Cardiac fibroblast (primary cell): ENCODE results near the gene EPHB1.

Experiments used
- DNase-seq, 2 donors: peaks; one replicate each; pipeline versions ENCODE4 v3.0.0 to v3.0.0-alpha.2; 2010; ENCODE audit warnings: low read depth in 2 of 2
- H3K4me3 ChIP-seq, 2 donors: replicated peaks in 1 of 2; 1 replicate in 1 of 2; 2 replicates in 1 of 2; pipeline ENCODE4 v1.5.1; 2011; ENCODE audit warnings: low read depth in 2 of 2, low read length in 2 of 2, mild to moderate bottlenecking in 2 of 2, moderate library complexity in 1 of 2
- CTCF ChIP-seq: IDR thresholded peaks from one replicate; pipeline ENCODE4 v1.5.1; 2011; ENCODE audit warnings: low read depth, mild to moderate bottlenecking, low read length, inconsistent platforms

EPHB1 gene

DNA sequence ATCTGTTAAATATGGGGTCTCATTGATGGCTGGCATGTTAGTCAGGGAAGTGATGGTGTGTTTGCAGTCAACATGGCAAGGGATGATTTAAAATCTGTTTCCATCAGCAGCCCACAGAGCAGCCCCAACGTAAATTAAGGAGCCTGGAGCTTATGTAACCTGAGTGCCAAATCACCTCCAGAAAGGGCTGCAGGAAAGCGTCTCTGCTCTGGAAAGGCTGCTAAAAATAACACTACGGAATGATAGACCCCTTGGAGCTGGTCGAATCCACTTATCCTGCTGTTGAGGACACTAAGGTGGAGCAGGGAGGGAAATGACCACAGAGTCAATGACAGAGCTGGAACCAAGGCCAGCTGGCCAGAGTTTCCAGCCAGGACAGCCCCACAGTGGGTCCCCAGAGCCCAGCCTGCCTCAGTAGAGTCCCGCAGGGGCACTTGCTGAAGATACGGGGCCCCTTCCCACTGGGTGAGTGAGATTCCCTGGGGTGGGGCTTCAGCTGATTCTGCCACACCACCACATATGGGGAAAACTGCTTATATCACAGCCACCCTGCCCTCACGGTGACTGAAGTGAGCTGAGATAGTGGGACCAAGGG, 63.5 kb downstream of the EPHB1 start:
- no peak overlapping the region for H3K4me3 ChIP-seq
- no peak for TF ChIP-seq CTCF
- no peak for DNase-seq

DNA sequence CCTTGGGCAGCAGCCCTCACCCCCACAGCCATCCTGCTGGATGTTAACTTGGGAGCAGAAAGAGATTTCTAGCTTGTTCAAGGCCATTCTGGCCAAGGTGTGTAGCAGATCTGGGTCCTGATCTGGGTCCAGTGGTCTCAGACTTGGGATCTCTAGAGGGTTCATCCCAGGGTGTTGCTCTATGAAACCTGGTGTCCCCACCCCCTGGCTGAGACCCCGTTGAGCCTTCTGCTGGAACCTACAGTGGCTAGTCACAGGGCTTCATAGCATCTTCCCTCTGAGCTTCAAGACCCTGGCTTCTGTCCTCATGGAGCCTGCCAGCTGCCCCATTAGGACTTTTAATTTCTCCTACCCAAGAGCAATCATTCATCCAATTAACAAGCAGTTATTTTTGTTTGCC, 64.3 kb downstream of the EPHB1 start:
- no peak for TF ChIP-seq CTCF

GRCh38 chr3:134860141-134860540, 65.1 kb downstream of the EPHB1 start:
- H3K4me3 ChIP-seq: no peak overlapping the region
- no peak for TF ChIP-seq CTCF
- no peak for DNase-seq

More for the DNA sequence above, 64.3 kb downstream of the EPHB1 start:
- DNase-seq: no peak
- no peak overlapping the region for H3K4me3 ChIP-seq

DNA sequence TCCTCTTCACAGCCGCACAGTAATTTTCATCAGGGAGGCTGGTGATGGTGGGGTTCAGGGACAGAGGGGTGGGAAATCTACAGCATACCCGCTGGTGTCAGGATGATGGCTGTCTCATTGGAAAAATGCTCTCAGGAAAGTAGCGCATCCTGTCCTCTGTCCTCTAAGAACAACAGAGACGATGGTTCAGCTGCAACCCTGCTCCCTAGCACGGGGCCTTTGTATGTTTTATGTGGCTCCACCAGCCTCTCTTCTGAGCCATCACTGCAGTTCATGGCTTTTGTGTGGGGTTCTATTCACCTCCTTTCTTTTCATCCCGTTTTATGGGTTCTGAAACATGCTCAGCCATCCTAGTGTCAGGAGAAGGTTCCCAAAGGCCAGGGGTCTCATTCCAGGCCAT, 68.9 kb downstream of the EPHB1 start:
- no peak for TF ChIP-seq CTCF
- no peak overlapping the region for H3K4me3 ChIP-seq
- no peak for DNase-seq

GRCh38 chr3:134864636-134865035, 69.6 kb downstream of the EPHB1 start:
- peak in 1 of 2 donors; percentile 5 for DNase-seq
- TF ChIP-seq CTCF: no peak
- no peak overlapping the region for H3K4me3 ChIP-seq

DNA sequence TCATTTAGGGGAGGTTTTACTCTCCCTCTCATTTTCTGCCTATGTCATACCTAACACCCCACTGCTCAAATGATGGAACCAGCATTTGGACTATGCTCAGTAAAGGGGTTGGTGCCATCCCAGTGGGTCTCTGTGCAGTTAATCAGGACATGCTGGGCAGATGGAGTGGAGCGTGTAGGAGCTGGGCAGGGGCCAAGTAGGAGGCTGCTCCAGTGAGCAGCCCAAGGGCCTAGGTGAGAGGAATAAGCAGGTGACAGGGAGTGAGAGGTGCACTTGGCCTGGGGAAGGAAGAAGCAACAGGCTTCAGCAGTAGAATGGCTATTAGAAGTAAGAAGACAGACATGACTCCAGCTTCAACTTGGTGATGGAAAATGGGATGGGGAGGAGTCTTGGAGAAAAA, 72.2 kb downstream of the EPHB1 start:
- DNase-seq: no peak
- no peak for TF ChIP-seq CTCF
- no peak overlapping the region for H3K4me3 ChIP-seq

- no peak for TF ChIP-seq CTCF
- DNase-seq: no peak
- no peak overlapping the region for H3K4me3 ChIP-seq
Measured at GRCh38 chr3:134869153-134869726, 74.2 kb downstream of the EPHB1 start.
